AG10803 (cell line): ENCODE data around the gene LEPR.
"Not testable (repeated sequence)": the region's sequence is repeated elsewhere in the genome, so short reads cannot be mapped to it uniquely, and the experiment has no call there.

Source experiments
- DNase-seq: peaks from one replicate; pipeline ENCODE4 v3.0.0; 2010; ENCODE audit warnings: low read depth
- H3K4me3 ChIP-seq: 2 replicates; pipeline ENCODE4 v1.5.1; 2011; ENCODE audit warnings: mild to moderate bottlenecking, low read length, control low read depth
- TF ChIP-seq, protein P1 (sequence below): conservative IDR thresholded peaks from 2 replicates; pipeline ENCODE4 v1.5.1; 2011; ENCODE audit warnings: mild to moderate bottlenecking, low read length, control low read depth, inconsistent platforms

LEPR gene

DNA sequence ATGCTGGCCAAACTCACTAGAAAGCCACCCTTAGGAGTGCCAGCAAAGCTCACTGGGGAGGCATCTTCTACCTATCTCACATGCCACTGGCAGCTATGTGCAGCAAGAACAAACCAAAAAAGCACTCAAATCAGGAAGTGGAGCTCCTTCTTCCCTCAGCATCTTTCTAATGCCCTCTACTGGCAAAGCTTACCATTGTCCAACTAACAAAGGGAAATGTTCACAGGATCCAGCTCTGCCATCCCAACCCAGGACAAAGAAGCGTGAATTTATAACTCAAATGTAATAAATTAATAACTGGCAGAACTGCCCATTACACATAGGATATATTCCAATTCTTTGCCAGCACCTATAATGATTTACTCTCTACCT, 38.9 kb downstream of the LEPR start:
- DNase-seq = peak; percentile 61
- TF ChIP-seq, protein P1, sequence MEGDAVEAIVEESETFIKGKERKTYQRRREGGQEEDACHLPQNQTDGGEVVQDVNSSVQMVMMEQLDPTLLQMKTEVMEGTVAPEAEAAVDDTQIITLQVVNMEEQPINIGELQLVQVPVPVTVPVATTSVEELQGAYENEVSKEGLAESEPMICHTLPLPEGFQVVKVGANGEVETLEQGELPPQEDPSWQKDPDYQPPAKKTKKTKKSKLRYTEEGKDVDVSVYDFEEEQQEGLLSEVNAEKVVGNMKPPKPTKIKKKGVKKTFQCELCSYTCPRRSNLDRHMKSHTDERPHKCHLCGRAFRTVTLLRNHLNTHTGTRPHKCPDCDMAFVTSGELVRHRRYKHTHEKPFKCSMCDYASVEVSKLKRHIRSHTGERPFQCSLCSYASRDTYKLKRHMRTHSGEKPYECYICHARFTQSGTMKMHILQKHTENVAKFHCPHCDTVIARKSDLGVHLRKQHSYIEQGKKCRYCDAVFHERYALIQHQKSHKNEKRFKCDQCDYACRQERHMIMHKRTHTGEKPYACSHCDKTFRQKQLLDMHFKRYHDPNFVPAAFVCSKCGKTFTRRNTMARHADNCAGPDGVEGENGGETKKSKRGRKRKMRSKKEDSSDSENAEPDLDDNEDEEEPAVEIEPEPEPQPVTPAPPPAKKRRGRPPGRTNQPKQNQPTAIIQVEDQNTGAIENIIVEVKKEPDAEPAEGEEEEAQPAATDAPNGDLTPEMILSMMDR = peak; percentile 73
- no peak overlapping the region for H3K4me3 ChIP-seq

DNA sequence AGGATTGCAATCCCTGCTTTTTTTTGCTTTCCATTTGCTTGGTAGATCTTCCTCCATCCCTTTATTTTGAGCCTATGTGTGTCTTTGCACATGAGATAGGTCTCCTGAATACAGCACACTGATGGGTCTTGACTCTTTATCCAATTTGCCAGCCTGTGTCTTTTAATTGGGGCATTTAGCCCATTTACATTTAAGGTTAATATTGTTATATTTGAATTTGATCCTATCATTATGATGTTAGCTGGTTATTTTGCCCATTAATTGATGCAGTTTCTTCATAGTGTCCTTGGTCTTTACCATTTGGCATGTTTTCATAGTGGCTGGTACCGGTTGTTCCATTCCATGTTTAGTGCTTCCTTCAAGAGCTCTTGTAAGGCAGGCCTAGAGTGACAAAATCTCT, 45.4 kb downstream of the LEPR start:
- not testable (repeated sequence) for DNase-seq, H3K4me3 ChIP-seq

DNA sequence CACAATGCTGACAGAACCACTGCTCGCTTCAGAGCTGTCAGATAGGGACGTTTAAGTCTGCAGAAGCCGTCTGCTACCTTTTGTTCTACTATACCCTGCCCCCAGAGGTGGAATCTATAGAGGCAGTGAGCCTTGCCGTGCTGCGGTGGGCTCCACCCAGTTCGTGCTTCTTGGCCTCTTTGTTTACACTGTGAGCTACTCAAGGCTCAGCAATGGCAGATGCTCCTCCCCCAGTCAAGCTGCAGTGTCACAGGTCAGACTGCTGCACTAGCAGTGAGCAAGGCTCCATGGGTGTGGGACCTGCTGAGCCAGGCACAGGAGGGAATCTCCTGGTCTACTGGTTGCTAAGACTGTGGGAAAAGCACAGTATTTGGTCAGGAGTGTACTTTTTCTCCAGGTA, 47.1 kb downstream of the LEPR start:
- TF ChIP-seq, protein P1 = no peak
- DNase-seq = no peak
- H3K4me3 ChIP-seq = no peak overlapping the region

DNA sequence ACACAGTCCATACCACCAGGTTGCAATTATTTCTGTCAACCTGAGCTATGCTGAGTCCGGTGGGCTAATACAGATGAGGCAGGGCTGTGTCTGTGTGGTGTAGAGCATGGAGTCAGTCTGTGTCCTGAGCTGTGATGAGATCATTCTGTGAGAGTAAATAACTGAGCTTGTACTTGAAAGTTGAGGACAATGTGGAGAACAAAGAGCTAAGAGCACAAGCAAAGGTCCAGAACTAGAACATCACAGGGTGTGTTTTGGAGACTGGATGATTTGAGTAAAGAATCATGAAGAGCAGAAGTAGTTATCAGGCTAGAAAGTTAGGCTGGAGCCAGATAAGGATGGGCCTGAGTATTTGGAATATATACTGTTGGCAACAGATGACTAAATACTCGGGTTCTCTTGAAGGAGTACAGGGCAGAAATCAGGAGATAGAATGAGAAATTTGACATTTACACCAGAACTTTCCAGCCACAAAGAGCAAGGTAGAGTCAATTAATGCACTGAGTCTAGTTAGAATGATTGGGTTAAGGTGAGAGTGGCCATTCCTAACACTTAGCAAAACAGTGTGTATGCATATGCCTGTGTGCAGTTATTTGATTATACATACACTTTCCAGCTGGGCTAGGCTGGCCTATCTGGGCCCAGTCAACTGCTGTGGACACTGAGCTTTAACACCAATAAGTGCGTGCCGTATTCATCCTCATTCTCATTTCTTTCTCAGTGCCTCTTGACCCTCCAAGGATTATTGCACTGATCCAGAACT, 48.8 kb downstream of the LEPR start:
- no peak overlapping the region for H3K4me3 ChIP-seq
- DNase-seq = no peak
- TF ChIP-seq, protein P1 = no peak

DNA sequence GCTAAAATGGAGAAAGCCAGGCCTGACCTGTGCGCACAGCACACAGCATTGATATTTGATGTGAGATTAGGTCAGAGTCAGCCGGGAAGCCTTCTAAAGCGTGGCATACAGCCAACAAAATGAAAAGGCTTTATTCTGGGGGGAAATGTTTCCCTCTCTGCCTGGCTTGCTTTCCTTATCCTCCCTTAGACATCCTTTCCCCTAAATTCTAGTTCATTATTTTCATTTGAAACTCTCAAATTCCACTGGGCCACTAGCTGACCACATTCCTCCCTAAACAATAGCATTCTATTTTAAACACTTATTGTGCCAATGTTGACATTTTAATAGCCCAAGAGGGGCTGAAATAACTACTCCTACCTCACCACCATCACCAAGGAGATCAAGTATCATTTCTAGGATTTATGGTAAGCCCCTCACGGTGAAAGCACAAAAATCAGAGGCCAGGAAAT, 49.4 kb downstream of the LEPR start:
- TF ChIP-seq, protein P1 = no peak
- no peak overlapping the region for H3K4me3 ChIP-seq
- DNase-seq = peak; percentile 47
